HepG2 (cell line): ENCODE data around the gene ELOVL5. TPM values are rescaled to one million over a fixed set of nuclear protein-coding genes. Genes with fewer than 3 reads are reported as not detected.

Experiments
- ASH2L ChIP-seq: fragments of 300-600, 200-600 bp; sonication (generic); IDR thresholded peaks from 2 replicates; pipeline ENCODE4 v1.7.0; 2017; ENCODE audit warnings: low read depth, mild to moderate bottlenecking, moderate library complexity, mixed read lengths, low read length; ENCODE audit not compliant: insufficient read length
- ATAD3A ChIP-seq: sonication (generic); formaldehyde crosslinking; IDR thresholded peaks from 2 replicates; pipeline ENCODE4 v1.4.0; 2020; ENCODE audit warnings: missing genetic modification reagents
- ATF1 ChIP-seq: IDR thresholded peaks from 2 replicates; pipeline ENCODE4 v1.6.1; 2016; ENCODE audit warnings: mild to moderate bottlenecking, control low read depth
- BHLHE40 ChIP-seq: IDR thresholded peaks from 2 replicates; pipeline ENCODE4 v1.6.1; 2011; ENCODE audit warnings: low read length, improper control_type of control experiment
- DDIT3 ChIP-seq: sonication (generic); formaldehyde crosslinking; IDR thresholded peaks from 2 replicates; pipeline ENCODE4 v1.4.0; 2020; ENCODE audit warnings: mild to moderate bottlenecking, missing genetic modification reagents
- DRAP1 ChIP-seq: IDR thresholded peaks from 2 replicates; pipeline ENCODE4 v1.6.1; 2016; ENCODE audit warnings: missing genetic modification reagents, missing compliant biosample characterization
- EZH2 ChIP-seq: conservative IDR thresholded peaks from 2 replicates; pipeline ENCODE4 v1.6.1; 2012; ENCODE audit warnings: mild to moderate bottlenecking, low read depth, low read length, moderate library complexity
- HES4 ChIP-seq: sonication (generic); formaldehyde crosslinking; IDR thresholded peaks from 2 replicates; pipeline ENCODE4 v1.9.0; 2021; ENCODE audit warnings: mild to moderate bottlenecking, missing genetic modification reagents, borderline replicate concordance
- MIER3 ChIP-seq: IDR thresholded peaks from 2 replicates; pipeline ENCODE4 v1.6.1; 2016; ENCODE audit warnings: missing compliant biosample characterization, borderline replicate concordance
- MTF1 ChIP-seq: sonication (generic); formaldehyde crosslinking; IDR thresholded peaks from 2 replicates; pipeline ENCODE4 v1.5.0; 2020; ENCODE audit warnings: missing genetic modification reagents
- MZF1 ChIP-seq: sonication (generic); formaldehyde crosslinking; IDR thresholded peaks from 2 replicates; pipeline ENCODE4 v1.8.1; 2023; ENCODE audit warnings: mild to moderate bottlenecking, missing genetic modification reagents, borderline replicate concordance
- NFIB ChIP-seq: sonication (generic); formaldehyde crosslinking; IDR thresholded peaks from 2 replicates; pipeline ENCODE4 v1.9.0; 2021; ENCODE audit warnings: missing genetic modification reagents, mild to moderate bottlenecking, borderline replicate concordance
- SIX4 ChIP-seq: sonication (generic); formaldehyde crosslinking; IDR thresholded peaks from 2 replicates; pipeline ENCODE4 v1.4.0; 2020; ENCODE audit warnings: missing genetic modification reagents
- SP5 ChIP-seq: IDR thresholded peaks from 2 replicates; pipeline ENCODE4 v1.6.1; 2016; ENCODE audit warnings: low read depth, borderline replicate concordance
- ZNF18 ChIP-seq: sonication (generic); formaldehyde crosslinking; IDR thresholded peaks from 2 replicates; pipeline ENCODE4 v1.8.0; 2022; ENCODE audit warnings: mild to moderate bottlenecking, missing genetic modification reagents; ENCODE audit not compliant: insufficient replicate concordance
- ZNF317 ChIP-seq: sonication (generic); formaldehyde crosslinking; IDR thresholded peaks from 2 replicates; pipeline ENCODE4 v1.5.0; 2020; ENCODE audit warnings: mild to moderate bottlenecking, missing genetic modification reagents
- ZNF326 ChIP-seq: sonication (generic); formaldehyde crosslinking; IDR thresholded peaks from 2 replicates; pipeline ENCODE4 v1.4.0; 2020; ENCODE audit warnings: missing genetic modification reagents, borderline replicate concordance
- ZNF543 ChIP-seq: sonication (generic); formaldehyde crosslinking; IDR thresholded peaks from 2 replicates; pipeline ENCODE4 v1.4.0; 2020; ENCODE audit warnings: mild to moderate bottlenecking, missing genetic modification reagents
- ZNF572 ChIP-seq: sonication (generic); formaldehyde crosslinking; IDR thresholded peaks from 2 replicates; pipeline ENCODE4 v1.5.1; 2020; ENCODE audit warnings: mild to moderate bottlenecking, missing genetic modification reagents
- ZSCAN25 ChIP-seq: sonication (generic); formaldehyde crosslinking; IDR thresholded peaks from 2 replicates; pipeline ENCODE4 v1.8.0; 2022; ENCODE audit warnings: mild to moderate bottlenecking, missing genetic modification reagents
- ZSCAN31 ChIP-seq: sonication (generic); formaldehyde crosslinking; IDR thresholded peaks from 2 replicates; pipeline ENCODE4 v1.5.0; 2020; ENCODE audit warnings: low read depth, mild to moderate bottlenecking, missing genetic modification reagents
- polyA plus RNA-seq, 8 experiments: library from polyadenylated mRNA; depleted of rRNA in 3 of 8; stranded (reverse) in 7 of 8; unstranded in 1 of 8; fragments of >200 nt; fragmentation: Illumina TruSeq in 4 of 8; extraction: Trizol in 4 of 8; gene quantifications; 2 replicates each; pipeline versions ENCODE4 v1.2.1 to v1.2.3, GENCODE V29; 2011 to 2016; ENCODE audit warnings: low read depth in 4 of 8, missing spikeins in 1 of 8, mixed read lengths in 1 of 8; ENCODE audit not compliant: insufficient read depth in 1 of 8
- total RNA-seq, 5 experiments: library from RNA; depleted of rRNA; stranded (reverse); fragments of >200 nt; fragmentation: Illumina TruSeq; extraction: Trizol; gene quantifications; 2 replicates each; pipeline ENCODE4 v1.2.3, GENCODE V29; 2016; ENCODE audit warnings: low read depth in 1 of 5
- TF ChIP-seq, protein P1 (sequence below): sonication (generic); formaldehyde crosslinking; IDR thresholded peaks from 2 replicates; pipeline ENCODE4 v1.8.1; 2022; ENCODE audit warnings: low read depth, mild to moderate bottlenecking, missing genetic modification reagents
- TF ChIP-seq, protein P2 (sequence below): IDR thresholded peaks from 2 replicates; pipeline ENCODE4 v1.6.1; 2018; ENCODE audit warnings: missing genetic modification reagents

ELOVL5 gene
- total and polyA plus RNA-seq, 2 of the 13 experiments (the other 11 are each of a cell fraction or from before 2014, with no cell fraction given): 50.1 to 72.4 TPM

DNA sequence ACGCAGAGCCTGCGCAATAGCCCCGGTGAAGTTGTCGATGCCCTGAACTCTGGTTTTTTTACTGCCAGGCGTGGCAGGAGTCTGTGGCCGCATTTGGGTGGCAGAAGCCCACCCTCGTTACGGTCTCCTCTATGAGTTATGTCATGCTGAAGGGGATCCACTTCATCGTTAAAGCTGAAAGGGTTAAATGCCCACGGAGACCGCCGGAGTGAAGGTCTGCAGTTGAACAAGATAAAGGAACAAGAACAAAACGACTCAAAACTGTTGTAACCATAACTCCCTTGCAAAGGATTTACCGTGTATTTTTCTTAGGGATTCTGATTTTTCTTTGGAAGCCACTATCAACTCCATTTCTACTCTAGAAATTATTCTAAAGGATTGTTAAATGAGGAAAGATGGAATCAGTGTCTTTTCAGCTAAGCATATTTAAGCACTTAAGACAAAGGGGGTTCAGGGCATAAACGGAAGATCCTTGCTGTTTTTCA, 501 bp upstream of the ELOVL5 start (continued):
- TF ChIP-seq SP5 (CRISPR knock-in tag) (no peak), ZNF326 (CRISPR knock-in tag) (no peak), DRAP1 (CRISPR knock-in tag) (no peak), ZNF572 (no peak), HES4 (CRISPR knock-in tag) (no peak), NFIB (CRISPR knock-in tag) (no peak), ASH2L (no peak), ZNF18 (CRISPR knock-in tag) (no peak), EZH2 (no peak), MTF1 (no peak), ZSCAN25 (CRISPR knock-in tag) (no peak), ATF1 (CRISPR knock-in tag) (peak; percentile 7; the same call in 1 of the 2 replicates), ZNF317 (CRISPR knock-in tag) (no peak; the same call in 1 of the 2 replicates), MIER3 (CRISPR knock-in tag) (no peak), BHLHE40 (no peak), ZNF543 (no peak), SIX4 (CRISPR knock-in tag) (no peak), MZF1 (CRISPR knock-in tag) (no peak), ATAD3A (CRISPR knock-in tag) (no peak), ZSCAN31 (no peak), DDIT3 (CRISPR knock-in tag) (no peak)
- TF ChIP-seq, protein P1, sequence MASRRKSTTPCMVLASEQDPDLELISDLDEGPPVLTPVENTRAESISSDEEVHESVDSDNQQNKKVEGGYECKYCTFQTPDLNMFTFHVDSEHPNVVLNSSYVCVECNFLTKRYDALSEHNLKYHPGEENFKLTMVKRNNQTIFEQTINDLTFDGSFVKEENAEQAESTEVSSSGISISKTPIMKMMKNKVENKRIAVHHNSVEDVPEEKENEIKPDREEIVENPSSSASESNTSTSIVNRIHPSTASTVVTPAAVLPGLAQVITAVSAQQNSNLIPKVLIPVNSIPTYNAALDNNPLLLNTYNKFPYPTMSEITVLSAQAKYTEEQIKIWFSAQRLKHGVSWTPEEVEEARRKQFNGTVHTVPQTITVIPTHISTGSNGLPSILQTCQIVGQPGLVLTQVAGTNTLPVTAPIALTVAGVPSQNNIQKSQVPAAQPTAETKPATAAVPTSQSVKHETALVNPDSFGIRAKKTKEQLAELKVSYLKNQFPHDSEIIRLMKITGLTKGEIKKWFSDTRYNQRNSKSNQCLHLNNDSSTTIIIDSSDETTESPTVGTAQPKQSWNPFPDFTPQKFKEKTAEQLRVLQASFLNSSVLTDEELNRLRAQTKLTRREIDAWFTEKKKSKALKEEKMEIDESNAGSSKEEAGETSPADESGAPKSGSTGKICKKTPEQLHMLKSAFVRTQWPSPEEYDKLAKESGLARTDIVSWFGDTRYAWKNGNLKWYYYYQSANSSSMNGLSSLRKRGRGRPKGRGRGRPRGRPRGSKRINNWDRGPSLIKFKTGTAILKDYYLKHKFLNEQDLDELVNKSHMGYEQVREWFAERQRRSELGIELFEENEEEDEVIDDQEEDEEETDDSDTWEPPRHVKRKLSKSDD (CRISPR knock-in tag): no peak; the same call in 1 of the 2 replicates
- TF ChIP-seq, protein P2, sequence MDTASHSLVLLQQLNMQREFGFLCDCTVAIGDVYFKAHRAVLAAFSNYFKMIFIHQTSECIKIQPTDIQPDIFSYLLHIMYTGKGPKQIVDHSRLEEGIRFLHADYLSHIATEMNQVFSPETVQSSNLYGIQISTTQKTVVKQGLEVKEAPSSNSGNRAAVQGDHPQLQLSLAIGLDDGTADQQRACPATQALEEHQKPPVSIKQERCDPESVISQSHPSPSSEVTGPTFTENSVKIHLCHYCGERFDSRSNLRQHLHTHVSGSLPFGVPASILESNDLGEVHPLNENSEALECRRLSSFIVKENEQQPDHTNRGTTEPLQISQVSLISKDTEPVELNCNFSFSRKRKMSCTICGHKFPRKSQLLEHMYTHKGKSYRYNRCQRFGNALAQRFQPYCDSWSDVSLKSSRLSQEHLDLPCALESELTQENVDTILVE (CRISPR knock-in tag): no peak
